IMR-90 (cell line): ENCODE data around the gene CCNL2.

Experiments used
- CEBPB ChIP-seq: IDR thresholded peaks from 2 replicates; pipeline ENCODE4 v1.6.1; 2012; ENCODE audit warnings: low read depth, low read length, improper control_type of control experiment
- CHD1 ChIP-seq: IDR thresholded peaks from 2 replicates; pipeline ENCODE4 v1.6.1; 2012; ENCODE audit warnings: low read depth, low read length, improper control_type of control experiment
- MAFK ChIP-seq: IDR thresholded peaks from 2 replicates; pipeline ENCODE4 v1.6.1; 2012; ENCODE audit warnings: low read depth, low read length, improper control_type of control experiment
- MAZ ChIP-seq: IDR thresholded peaks from 2 replicates; pipeline ENCODE4 v1.6.1; 2012; ENCODE audit warnings: low read depth, mild to moderate bottlenecking, low read length, improper control_type of control experiment, moderate library complexity, borderline replicate concordance
- MXI1 ChIP-seq: IDR thresholded peaks from 2 replicates; pipeline ENCODE4 v1.6.1; 2012; ENCODE audit warnings: low read depth, mild to moderate bottlenecking, low read length, moderate library complexity, borderline replicate concordance
- NFE2L2 ChIP-seq: fragments of 150-350 bp; IDR thresholded peaks from 2 replicates; pipeline ENCODE4 v1.6.1; 2016; ENCODE audit warnings: low read depth, mild to moderate bottlenecking, low read length
- POLR2A ChIP-seq: IDR thresholded peaks from 2 replicates; pipeline ENCODE4 v1.6.1; 2012; ENCODE audit warnings: mild to moderate bottlenecking, low read depth, low read length
- RAD21 ChIP-seq: IDR thresholded peaks from 2 replicates; pipeline ENCODE4 v1.6.1; 2012; ENCODE audit warnings: low read length, improper control_type of control experiment
- SMC3 ChIP-seq: fragments of 150-350 bp; IDR thresholded peaks from 2 replicates; pipeline ENCODE4 v1.6.1; 2016; ENCODE audit warnings: low read depth, mild to moderate bottlenecking, antibody characterized with exemption, low read length, moderate library complexity
- TF ChIP-seq, protein P1 (sequence below): conservative IDR thresholded peaks from 2 replicates; pipeline ENCODE4 v1.5.1; 2012; ENCODE audit warnings: mild to moderate bottlenecking, low read depth, low read length, improper control_type of control experiment
- TF ChIP-seq, protein P2 (sequence below): fragments of 150-350 bp; IDR thresholded peaks from 2 replicates; pipeline ENCODE4 v1.6.1; 2017; ENCODE audit warnings: mild to moderate bottlenecking, antibody characterized with exemption, low read length, low read depth

DNA sequence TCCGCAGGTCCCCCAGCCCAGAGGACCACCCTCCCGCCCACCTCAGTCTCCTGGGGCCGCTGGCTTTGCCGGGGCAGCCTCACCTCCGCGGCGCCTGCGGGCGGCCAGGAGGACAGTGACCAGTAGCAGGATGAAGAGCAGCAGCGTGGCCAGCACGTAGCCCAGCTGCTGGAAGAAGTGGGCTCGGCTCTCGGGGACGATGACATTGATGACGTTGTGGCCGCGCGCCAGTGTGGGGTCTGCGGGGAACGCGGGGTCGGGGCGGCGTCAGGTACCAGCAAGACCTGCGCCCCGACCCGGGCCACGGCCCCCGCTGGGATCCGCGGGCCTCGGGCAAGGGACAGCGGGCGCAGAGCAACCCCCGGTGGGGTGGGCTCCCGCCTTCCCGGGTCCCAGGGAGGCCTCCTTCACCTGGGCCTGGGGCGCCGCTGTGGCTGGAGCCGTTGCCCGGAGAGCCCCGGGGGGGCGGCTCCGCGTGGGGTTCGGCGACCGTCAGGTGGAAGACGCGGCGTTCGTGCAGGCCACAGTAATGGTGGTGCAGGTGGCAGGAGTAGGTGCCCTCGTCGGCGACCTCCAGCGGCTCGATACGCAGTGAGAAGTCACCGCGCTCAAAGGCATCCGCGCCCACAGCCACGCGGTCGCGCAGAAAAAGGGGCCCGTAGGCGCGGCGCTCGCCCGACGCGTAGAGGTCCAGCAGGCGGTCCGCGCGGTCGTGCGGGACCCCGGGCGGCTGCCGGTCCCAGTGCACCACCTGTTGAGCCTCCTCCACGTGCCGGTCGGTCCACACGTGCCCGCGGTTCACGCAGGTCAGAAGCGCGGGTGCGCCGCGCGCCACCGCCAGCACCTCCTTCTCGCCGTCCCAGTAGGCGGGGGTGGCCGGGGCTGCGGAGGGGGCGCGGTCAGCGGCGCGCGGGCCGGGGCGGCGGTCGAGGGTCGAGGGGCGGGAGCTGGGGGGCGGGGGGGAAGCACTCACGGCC lies 44.6 kb downstream of the CCNL2 start:
- TF ChIP-seq, protein P1, sequence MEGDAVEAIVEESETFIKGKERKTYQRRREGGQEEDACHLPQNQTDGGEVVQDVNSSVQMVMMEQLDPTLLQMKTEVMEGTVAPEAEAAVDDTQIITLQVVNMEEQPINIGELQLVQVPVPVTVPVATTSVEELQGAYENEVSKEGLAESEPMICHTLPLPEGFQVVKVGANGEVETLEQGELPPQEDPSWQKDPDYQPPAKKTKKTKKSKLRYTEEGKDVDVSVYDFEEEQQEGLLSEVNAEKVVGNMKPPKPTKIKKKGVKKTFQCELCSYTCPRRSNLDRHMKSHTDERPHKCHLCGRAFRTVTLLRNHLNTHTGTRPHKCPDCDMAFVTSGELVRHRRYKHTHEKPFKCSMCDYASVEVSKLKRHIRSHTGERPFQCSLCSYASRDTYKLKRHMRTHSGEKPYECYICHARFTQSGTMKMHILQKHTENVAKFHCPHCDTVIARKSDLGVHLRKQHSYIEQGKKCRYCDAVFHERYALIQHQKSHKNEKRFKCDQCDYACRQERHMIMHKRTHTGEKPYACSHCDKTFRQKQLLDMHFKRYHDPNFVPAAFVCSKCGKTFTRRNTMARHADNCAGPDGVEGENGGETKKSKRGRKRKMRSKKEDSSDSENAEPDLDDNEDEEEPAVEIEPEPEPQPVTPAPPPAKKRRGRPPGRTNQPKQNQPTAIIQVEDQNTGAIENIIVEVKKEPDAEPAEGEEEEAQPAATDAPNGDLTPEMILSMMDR = no peak
- TF ChIP-seq RAD21 (no peak), MAFK (no peak), POLR2A (no peak), CEBPB (no peak), CHD1 (no peak), MXI1 (no peak), MAZ (no peak), SMC3 (no peak), NFE2L2 (no peak)
- TF ChIP-seq, protein P2, sequence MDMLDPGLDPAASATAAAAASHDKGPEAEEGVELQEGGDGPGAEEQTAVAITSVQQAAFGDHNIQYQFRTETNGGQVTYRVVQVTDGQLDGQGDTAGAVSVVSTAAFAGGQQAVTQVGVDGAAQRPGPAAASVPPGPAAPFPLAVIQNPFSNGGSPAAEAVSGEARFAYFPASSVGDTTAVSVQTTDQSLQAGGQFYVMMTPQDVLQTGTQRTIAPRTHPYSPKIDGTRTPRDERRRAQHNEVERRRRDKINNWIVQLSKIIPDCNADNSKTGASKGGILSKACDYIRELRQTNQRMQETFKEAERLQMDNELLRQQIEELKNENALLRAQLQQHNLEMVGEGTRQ = no peak
